ENCODE measurements around the gene RIN3.
A peak's percentile ranks its signal among the peaks of the same experiment; 100 is the strongest.
"Not testable (repeated sequence)": the region's sequence is repeated elsewhere in the genome, so short reads cannot be mapped to it uniquely, and the experiment has no call there.

RIN3 gene

DNA sequence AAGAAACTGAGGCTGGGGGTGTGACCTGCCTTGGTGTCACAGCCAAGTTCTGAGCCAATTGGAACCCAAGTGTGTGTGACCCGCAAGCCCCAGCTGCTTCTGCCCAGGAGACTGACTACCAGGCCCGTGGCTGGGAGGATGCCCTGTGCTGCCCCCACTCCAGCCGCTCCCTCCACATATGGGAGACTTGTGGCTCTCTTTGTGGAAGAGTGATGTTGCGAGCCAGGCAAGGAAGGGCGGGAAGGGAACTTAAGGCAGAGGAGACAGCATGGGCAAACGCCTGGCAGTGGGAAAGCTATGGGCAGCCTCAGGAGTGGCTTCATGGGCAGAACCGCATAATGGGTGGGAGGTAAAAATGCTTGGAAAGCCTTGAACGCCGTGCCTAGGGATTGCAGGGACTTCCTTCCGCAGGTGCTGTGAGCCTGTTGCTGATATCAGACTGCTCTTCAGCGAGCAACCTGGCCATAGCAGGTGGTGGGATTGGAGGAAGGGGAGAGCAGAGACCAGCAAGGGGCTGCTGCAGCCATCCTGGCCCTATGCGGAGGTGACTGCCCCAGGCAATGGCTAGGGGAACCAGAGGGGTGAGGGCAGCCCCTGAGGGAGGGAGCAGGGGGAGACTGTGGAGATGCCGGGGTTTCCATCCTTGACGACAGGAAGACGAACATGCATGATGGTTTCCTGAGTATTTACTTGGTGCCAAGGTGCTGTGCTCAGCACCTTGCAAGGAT lies 119.1 kb downstream of the RIN3 start:
- DNase-seq: no peak

DNA sequence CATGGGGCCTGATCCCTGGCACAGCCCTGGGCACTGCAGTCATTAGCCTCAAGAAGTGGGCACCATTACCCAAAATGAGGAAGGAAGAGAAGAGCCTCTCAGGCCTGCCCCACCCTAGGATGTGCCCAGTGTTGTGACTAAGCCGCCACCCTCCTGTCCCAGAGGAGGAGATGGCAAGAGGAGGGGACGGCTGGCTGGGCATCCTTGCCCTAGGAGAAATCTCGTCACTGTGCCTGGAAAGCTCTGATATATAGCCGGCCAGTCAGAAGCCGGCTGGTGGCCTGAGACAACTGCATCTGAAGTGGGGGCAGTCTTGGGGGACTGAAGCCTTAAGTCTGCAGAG lies 119.7 kb downstream of the RIN3 start:
- no peak for DNase-seq

DNA sequence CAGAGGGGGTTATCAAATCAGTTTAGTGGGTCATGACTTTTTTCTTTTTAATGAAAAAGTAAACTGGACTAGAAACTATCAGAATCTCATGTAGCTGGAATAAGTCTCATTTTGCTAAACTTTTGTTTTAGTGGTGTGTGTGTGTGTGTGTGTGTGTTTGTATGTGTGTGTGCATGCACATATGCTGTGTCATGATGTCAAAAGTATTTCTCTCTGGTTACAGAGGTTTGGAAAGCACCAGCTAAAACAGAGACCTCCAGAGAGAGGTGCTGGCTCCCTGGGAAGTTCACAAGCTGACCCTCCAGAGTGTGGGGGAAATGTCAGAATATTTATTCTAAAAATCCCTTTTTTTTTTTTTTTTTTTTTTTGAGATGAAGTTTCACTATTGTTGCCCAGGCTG lies 120.1 kb downstream of the RIN3 start:
- no peak for DNase-seq

DNA sequence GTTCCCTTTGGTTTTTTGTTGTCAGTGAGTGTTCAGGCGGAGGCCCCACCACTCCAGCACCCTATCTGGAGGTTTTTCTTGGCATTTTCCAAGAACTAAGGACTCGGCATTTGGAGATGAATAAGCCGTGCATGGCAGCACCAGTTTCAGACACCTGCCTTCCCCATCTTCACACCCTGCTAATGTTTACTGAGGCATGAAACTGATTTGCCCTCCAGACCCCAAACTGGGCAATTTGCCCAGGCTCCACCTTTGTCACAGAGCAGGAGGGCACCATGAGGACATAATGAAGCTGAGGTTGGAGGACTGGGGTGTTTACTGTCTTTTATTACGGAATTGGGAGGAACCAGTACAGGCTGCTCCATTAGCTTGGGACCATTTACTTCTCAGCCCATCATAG lies 121.5 kb downstream of the RIN3 start:
- DNase-seq: peak; percentile 95

DNA sequence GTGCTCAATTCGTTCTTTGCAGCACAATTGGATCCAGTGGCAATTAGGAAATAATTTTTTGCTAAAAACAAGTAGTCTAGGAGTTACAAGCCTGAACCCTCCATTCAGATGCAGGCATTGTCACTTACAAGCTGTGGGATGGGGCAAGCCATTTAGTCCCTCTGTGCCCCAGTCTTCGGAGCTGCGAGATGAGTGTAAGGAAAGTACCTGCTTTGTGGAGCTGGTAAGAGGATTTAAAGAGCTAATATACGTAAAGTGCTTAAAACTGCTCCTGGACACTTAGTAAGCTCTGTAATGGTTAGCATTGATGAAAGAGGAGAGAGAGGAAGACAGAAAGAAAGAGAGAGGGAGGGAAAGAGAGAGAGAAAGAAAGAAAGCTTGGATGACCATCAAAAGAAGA lies 122.3 kb downstream of the RIN3 start:
- DNase-seq: no peak

DNA sequence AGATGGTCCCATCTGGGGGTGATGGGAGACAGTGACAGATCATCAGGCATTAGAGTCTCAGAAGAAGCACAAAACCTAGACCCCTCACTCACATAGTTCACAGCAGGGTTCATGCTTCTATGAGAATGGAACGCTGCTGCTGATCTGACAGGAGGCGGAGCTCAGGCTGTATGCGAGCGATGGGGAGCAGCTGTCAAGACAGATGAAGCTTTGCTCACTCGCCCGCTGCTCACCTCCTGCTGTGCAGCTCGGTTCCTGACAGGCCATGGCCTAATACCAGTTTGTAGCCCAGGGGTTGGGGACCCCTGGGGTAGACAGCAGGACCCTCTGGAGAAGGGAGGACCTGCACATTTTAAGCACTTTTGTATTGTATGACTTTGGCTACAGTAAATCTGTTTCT lies 123.6 kb downstream of the RIN3 start:
- no peak for DNase-seq

DNA sequence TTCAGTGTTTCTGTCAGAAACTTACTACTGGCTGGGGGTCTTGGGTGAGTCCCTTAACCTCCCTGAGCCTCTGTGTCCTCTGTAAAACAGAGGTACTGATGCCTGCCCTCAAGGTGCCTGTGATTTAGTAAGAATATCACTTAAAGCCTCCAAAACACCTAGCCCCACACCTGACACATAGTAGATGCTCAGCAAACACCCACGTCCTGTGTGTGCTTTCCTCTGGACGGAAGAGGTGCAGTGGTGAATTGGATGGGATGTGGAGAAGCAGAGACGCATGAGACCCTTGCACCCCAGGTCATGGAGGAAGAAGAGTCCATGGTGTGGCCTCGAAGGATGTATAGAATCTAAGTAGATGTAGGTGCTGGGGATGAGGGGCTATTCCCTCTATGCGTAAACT lies 124.3 kb downstream of the RIN3 start:
- DNase-seq: no peak

DNA sequence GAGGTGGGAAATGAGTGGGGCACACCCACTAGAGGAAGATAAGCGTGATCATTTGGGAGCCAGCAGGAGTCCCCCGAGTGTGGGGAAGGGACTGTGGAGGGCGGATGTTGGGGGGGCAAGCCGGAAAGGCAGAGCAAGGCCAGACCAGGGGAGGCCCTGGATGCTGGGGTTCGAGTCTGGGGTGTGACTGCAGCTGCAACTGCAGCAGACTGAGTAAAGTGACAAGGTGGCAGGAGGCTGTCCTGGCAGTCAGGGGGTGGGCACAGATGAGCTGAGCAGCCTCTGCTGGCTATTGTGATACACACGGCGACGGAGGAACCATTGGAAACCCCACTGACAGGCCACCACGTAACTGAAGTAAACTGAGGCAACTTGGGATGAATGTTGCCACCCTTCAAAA lies 124.7 kb downstream of the RIN3 start:
- no peak for DNase-seq

DNA sequence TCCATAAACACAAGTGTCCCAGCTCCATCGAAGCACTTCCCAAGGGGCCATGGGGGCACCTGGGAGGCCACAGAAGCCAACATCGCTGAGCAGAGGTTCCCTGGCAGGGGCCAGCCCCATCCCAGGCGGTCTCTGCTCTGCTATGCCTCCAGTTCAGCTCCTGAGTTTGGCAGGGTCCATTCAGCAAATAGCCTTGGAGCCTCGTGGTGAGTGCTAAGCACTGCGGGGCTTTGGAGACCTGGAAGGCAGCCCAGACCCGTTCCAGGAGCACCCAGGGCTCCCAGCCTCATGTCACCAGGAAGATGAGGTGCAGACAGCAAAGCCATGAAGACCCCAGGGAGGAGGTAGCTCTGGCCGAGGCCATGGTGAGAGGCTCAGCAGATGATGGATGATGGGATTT lies 125.3 kb downstream of the RIN3 start:
- no peak for DNase-seq

DNA sequence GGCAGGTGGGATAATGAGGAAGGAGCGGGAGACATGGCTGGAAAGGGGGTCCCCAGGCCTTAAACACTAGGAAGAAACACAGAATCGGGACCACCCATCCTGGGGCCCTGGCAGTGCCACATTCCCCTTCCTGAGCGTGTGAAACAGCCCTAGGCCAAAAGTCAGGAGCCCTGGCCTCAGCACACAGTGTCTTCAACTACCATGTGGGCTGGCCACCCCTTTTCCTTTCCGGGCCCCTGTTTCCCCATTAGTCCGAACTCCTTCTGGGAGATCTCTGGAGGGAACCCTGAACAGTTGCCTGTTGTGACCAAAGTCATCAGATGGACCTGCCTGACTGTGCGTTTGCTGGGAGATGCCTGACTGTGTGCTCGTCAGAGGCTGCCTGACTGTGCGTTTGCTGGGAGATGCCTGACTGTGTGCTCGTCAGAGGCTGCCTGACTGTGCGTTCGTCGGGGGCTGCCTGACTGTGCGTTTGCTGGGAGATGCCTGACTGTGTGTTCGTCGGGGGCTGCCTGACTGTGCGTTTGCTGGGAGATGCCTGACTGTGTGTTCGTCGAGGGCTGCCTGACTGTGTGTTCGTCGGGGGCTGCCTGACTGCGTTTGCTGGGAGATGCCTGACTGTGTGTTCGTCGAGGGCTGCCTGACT lies 126.0 kb downstream of the RIN3 start:
- DNase-seq: not testable (repeated sequence)

DNA sequence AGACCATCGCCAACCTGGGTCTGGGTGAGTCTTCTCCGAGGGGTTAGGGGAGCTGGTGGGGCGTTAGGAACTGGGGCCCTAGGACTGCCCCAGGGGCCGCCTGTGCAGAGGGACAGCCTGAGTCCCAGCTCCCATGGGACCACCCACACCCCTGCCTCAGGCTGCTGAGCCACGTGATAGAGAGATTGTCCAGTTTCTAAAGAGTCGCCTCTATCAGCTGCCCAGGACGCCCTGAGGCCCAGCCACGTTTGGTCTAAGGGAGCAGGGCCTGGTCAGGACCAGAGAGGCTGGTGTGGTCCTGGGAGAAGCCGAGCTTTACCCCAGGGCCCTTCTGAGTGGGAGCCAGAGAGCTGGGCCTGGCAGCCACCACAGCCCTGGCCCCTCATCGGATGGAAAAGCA lies 127.7 kb downstream of the RIN3 start:
- DNase-seq: no peak

DNA sequence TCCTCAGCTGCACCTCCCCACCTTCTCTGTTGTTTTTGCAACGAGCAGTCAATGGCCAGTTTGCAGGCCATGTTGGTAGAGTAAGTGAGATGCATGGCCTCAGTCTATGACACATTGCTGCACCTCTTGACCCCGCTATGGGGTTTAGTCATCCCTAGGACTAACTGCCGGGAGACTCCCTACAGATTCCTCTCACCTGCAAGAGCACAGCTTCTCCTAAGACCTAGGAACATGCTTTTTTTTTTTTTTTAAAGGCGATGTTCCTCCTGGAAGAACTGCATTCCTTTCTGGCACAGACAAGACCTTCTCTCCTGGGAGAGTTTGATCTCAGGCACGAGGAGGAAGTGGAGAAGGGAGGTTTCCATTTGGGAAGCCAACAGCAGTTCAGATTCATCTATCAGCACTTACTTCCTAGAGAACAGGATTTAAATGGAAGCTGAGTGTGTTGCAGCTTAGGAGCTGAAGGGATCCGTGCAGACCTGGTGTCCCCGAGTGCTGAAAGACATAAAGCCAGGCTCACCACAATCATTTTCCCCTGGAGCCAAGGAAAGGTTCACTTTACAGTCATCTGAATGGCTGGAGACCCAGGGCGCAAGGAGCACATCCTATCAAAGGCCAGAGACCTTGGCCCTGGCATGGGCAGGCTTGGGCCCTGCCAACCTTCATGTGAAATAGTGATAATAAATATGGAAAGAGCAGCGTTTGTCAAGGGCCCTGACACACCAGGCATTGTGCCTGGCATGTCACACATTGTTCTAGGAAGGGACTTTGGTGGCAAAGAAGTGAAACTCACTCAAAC lies 130.8 kb downstream of the RIN3 start:
- DNase-seq: no peak

DNA sequence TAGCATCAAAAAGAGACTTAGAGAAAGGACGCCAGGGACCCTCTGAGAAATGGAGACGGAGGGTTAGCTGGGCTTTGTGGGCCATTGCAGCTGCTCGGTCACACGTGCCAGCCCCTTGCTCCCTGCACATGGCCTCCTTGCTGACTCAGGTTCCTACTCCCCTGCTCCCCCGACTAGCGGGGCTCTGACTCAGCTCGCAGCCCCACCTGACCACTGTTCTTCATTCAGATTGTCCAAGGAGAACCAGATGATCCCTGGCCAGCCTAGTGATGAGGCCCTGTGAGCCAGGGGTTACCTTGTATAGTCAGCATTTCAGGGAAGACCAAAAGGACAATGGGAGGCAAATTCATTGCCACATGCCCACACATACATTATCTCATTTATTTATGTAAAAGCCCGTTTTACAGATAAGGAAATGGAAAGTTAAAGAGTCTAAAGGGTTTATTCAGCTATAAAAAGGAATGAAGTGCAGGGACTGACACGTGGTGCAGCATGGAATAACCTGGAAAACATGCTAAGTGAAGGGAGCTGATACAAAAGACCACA lies 131.5 kb downstream of the RIN3 start:
- DNase-seq: no peak

DNA sequence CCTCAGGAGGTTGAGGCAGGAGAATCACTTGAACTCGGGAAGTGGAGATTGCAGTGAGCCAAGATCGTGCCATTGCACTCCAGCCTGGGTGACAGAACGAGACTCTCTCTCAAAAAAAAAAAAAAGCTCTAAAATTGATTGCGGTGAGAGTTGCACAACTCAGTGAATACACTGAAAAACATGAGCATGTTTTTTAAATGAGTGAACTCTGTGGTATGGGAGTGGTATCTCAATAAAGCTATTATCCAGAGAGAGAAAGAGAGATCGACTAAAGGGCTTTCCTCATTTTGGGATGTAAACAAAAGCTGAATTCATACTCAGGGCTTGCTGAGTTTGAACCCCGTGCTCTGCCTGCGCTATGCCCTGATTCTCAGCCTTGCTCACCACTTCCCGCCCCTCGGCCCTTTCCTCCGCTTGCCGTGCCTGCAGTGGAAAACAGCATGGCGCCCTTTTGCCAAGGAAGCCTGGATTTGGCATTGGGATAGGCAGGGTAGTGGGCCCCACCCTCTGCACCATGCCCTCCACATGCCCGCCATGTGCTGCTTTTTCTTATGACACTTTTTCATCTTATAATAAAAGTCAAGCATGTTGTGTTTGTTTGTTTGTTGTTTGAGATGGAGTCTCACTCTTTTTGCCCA lies 132.4 kb downstream of the RIN3 start:
- DNase-seq: no peak

DNA sequence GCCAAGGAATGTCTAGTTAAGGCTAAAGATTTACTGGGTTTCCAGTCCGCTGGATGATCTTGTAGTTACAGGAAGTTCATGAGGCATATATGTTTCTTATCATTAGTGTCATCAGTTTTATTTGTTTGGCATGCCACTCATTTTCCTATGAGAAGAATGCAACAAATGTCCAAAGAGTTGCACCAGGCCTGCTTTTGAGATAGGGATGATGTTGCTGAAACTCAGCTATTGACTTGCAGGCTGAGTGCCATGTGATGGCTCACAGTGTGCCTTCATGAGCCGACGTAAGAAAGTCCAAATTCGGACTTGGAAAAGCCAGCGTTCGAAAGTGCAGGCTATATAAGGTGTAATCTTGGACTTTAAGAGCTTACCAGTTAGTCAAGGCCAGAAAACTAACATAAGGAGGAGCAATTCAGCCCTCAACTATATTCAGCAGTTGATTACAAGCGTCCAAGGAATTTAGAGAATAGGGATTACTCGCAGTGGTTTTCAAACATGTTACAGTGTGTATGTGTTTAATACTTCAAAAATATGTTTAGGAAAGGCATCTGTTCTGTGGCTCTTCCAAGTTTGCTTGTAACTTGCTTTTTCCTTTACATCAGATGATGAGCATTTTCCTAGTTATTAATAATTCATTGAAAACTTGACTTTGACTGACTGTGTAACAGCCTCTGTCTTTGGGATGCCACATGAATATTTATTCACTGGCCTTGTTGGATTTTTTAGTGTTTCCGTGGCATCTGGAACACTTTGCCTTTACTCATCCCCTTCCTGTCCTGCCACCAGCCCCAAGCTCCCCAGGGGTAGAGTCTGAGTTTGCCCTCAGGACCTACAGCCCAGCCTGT lies 133.6 kb downstream of the RIN3 start:
- DNase-seq: no peak

DNA sequence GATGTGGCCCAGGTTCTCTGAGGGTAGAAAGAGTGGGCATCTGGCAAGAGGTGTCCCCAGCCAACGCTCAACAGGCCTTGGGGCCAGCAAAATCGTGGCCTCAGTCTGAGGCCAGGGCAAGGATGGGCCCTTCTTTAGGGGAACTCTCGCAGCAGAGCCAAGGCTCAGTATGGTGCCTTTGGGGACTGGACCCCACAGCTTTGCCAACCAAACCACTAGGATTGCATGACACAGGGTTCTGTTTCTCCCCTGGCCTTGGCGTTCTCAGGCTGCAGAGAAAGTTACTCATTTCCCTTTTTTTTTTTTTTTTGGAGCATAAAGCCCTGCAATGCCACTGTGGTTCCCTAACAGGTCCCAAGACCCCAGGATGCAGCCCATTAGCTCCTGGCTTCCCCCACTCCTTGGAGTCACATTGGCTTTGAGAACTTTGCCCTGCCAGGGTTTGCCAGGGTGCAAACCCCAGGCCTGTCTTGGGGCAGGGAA lies 134.3 kb downstream of the RIN3 start:
- no peak for DNase-seq

DNA sequence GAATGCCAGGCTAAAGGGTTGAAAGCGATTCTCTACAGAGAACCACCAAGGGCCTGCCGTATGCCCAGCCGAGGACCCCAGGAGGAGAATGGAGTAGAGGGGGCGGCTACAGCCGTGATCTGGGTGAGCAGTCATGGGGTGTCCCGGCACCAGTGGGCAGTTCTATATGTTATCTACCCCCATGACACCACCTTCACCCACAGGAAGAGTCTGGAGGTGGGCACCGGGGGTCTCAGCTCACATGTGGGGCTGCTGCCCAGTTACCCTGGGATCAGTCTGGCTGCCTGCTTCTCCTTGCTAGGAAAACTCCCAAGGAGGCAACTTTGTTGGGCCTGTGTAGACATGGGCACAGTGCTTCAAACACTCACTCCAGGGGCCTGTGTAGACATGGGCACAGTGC lies 135.5 kb downstream of the RIN3 start:
- no peak for DNase-seq

DNA sequence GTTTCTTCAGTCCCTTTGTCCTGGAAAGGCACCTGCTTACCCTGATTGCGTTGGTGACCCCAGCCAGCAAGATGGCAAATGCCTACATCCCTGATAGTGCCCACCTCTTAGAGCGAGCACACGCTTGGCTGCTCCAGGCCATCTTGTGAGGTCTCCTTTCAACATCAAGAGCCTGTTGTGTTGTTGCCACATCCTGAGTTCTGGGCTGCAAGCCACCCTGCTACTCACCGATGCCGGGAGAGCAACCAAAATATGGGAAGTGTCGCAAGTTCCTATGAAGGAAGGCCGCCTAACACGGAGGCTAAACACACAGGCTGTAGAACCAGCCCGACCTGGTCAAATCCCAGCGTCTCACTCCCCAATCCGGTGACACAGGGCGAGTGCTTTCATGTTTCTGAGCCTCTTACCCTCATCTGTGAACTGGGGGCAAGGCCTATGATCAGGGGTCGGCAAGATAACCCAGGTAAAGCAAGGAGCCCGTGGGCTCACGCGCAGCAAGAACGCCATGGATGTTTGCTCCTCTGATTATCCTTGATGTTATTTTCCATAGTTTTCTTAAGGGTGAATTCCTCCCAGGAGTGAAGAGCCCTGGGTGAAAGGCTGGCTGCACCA lies 136.5 kb downstream of the RIN3 start:
- DNase-seq: peak; percentile 40

DNA sequence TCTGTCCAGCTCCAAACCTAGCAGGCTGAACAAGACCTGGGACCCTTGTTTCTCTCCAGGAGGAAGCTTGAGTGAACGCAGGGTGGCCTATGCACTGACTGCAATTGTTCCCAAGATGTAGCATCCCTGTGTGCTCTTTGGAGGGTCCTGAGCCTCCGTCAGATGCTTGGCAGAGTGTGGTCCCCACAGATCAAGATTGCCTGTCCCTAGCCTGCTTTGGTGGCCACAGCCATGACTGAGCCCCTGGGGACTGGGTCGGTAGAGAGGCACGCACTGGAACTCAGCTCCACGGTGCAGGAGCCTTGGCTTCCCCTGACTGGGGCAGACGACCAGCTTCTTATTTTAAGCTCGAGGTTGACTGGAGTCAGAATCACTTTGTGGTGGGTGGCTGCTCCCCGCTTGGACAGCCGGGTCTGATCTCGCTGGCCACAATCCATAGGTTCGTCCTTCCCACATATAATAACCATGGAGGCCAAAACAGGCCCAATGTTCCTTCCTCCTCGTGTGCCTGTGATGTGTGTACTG lies 137.1 kb downstream of the RIN3 start:
- no peak for DNase-seq

DNA sequence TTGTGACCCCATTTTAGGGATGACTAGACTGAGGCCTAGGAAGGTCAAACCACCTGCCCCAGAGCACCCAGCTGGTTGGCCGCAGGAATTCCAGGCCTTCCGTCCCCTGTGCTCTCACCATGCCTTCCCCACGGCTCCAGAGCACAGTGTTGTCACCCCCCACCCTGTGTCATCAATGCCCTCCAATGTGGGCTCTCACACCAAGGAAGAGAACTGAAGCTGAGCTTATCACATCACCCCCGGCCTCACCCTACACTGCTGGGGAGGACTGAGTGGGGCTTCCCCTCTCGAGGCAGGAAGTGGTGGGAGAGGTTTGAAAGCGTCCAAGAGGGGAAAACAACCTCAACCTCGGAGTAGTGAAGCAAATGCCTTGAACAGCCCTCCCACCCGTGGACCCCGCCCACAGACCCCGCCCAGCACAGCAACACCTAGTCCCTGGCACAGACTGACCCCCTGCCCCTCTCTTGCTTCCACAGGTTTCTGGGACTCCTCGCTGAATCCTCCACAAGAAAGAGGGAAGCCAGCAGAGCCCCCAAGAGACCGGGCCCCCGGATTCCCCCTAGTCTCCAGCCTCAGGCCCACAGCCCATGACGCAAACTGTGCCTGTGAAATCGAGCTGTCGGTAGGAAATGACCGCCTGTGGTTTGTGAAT lies 137.7 kb downstream of the RIN3 start:
- no peak for DNase-seq

All from DMS79 (cell line).